ENCODE measurements around the gene P2RY11.
A peak's percentile ranks its signal among the peaks of the same experiment; 100 is the strongest.

The P2RY11 gene

DNA sequence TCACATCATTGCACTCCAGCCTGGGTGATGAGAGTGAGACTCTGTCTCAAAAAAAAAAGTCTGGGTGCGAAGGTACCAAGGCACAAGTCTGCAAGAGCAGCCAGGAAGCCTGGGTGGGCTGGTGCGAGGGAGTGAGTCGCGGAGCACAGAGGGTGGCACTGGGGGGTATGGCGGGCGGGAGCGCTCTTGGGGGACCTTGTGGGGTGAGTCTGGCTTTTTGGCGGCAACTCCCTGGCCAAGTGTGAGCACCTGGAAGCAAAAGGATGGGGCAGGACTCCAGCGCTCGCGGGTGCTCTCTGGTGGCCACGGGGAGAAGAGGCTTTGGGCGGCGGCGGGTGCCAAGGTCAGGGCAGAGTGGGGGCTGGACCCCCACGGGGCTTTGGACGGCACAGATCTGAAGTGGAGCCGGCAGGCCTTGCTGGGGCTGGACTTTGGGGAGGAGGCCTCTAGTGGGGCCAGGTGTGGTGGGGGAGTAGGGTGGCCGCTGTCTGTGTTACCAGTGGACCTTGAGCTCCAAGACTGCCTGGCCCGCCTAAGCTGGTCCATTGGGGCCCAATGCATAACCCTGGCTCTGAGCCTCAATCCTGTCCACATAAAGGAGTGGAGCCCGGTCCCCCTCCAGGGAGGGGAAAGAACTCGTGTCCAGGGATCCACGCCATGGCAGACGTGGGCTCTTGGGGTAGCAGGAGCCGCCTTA is 1.6 kb downstream of the P2RY11 start:
- no peak overlapping the region for H3K27ac ChIP-seq
- DNase-seq (ENCODE audit: low read depth, low spot score), result no peak

DNA sequence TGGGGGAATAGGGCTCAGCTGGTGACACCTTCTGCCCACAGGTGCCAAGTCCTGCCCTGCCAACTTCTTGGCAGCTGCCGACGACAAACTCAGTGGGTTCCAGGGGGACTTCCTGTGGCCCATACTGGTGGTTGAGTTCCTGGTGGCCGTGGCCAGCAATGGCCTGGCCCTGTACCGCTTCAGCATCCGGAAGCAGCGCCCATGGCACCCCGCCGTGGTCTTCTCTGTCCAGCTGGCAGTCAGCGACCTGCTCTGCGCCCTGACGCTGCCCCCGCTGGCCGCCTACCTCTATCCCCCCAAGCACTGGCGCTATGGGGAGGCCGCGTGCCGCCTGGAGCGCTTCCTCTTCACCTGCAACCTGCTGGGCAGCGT is 2.1 kb downstream of the P2RY11 start:
- no peak for DNase-seq (ENCODE audit: low read depth, low spot score)
- no peak overlapping the region for H3K27ac ChIP-seq

DNA sequence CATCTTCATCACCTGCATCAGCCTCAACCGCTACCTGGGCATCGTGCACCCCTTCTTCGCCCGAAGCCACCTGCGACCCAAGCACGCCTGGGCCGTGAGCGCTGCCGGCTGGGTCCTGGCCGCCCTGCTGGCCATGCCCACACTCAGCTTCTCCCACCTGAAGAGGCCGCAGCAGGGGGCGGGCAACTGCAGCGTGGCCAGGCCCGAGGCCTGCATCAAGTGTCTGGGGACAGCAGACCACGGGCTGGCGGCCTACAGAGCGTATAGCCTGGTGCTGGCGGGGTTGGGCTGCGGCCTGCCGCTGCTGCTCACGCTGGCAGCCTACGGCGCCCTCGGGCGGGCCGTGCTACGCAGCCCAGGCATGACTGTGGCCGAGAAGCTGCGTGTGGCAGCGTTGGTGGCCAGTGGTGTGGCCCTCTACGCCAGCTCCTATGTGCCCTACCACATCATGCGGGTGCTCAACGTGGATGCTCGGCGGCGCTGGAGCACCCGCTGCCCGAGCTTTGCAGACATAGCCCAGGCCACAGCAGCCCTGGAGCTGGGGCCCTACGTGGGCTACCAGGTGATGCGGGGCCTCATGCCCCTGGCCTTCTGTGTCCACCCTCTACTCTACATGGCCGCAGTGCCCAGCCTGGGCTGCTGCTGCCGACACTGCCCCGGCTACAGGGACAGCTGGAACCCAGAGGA is 2.6 kb downstream of the P2RY11 start:
- no peak overlapping the region for H3K27ac ChIP-seq
- no peak for DNase-seq (ENCODE audit: low read depth, low spot score)

- DNase-seq (ENCODE audit: low read depth, low spot score), result no peak
- no peak overlapping the region for H3K27ac ChIP-seq
Measured at GRCh38 chr19:10114651-10115391, 3.3 kb downstream of the P2RY11 start.

GRCh38 chr19:10115392-10116084 is 4.0 kb downstream of the P2RY11 start:
- no peak for DNase-seq (ENCODE audit: low read depth, low spot score)
- H3K27ac ChIP-seq, result no peak overlapping the region

DNA sequence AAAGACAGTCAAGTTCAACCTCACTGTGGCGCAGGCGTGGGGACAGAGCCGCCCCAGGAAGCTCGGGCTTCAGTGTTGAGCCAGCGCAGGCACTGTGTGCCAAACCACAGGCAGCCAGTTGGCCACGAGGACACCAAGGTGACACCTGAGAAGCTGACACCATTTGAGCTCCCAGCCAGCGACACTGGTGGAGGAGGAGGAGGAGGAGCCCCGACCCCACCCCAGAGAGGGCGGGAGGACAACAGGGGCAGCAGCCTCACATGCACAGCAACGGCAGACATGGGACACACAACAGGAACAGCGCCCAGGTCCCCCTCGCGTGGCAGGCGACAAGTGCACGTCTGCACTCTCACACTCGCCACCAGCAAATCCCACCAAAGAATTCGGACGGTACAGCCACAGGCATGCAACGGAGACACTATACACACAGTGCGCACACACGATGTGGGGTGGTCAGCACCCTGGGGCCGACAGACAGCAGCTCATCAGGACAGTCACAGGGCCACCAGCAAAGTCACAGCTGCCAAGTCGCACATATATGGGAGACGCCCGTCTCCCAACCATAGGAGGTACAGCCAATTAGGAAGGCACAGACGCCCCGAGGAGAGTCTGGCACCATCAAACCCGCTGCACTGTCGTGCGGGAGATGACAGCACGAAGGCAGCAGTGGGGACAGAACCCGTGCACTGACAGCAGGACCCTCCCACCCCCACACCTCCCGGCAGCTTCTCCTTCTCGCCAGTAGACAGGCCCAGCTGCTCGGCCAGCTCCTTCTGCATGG is 4.8 kb downstream of the P2RY11 start:
- no peak overlapping the region for H3K27ac ChIP-seq
- DNase-seq (ENCODE audit: low read depth, low spot score), result no peak

DNA sequence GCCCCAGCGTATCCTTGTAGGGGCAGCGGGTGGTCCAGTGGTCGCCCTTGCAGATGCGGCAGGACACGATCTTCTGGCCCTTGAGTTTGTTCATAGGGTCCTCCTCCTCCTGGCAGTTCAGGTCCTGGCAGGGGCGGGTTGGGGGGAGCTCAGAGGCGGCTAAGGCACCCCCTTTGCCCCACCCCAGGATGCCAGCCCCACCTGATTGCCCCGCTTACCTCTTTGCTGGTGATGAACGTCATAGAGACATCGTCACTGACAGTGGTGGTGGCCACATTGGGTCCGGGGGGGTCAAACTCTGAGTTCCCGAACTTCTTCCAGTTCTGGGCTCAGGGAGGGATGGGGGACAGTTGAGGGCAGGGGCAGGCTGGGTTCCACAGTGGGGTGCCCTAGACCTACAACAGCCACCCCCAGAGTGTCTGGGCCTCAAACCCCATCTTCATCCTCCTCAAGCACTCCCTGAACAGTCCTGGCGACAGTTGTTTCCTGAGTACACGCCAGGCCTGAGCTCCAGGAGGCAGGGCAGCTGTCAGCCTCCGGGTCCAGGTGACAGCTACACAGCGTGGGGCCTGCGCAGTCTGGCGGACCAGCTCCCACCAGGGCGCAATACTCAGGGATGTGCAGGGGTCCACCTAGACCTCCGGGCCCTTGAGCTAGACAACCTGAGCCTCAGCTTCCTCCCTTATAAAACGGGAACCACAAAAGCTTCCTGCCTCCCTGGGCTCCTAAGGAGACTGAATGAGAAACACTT is 5.5 kb downstream of the P2RY11 start:
- no peak for DNase-seq (ENCODE audit: low read depth, low spot score)
- no peak overlapping the region for H3K27ac ChIP-seq

DNA sequence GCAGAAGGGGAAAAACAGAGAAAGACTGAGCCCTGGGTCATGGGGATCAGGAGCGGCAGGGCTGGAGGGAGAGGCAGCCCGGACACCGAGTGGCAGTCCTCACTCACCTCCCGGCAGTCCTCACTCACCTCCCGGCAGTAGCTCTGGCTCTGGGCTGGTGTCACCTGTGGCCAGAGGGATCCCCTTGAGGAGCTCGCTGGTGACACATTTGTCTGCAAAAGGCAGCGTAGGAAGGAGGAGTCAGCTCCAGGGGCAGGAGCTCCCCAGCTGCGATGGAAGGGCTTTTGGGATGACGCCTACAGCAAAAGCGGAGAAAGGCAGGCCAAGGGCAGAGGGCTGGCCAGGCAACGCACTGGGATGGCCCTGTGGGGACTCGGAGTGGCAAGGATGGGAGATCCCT is 7.5 kb downstream of the P2RY11 start:
- DNase-seq (ENCODE audit: low read depth, low spot score), result no peak
- H3K27ac ChIP-seq, result peak overlapping the region; percentile 80

DNA sequence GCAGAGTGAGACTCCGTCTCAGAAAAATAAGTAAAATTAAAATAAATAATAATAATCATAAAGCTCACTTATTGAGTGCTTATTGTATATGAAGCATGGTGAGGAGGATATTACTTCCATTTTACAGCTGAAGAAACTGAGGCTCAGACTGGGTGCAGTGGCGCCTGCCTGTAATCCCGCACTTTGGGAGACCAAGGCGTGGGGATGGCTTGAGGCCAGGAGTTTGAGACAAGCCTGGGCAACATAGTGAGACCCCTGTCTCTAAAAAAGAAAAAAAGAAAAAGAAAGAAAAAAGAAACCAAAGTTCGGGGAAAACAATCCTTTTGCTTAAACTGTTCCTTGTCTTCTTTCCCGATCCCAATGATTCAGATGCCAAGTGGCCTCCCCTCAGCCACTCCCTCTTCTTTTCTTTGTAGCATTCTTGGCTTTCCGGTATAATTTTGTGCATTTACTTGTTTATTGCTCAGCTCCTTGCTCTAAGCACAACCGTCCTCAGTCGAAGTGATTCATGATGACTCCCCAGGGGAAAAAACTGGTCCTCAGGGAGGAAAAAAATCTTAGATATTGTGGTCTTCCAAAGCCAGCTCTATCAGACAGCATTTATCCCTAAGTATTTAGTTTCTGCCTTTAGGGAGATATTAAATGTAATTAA is 9.2 kb downstream of the P2RY11 start:
- DNase-seq (ENCODE audit: low read depth, low spot score), result peak; percentile 48
- H3K27ac ChIP-seq, result peak overlapping the region; percentile 80

- no peak overlapping the region for H3K27ac ChIP-seq
- DNase-seq (ENCODE audit: low read depth, low spot score), result no peak
Measured at GRCh38 chr19:10122045-10122444, 10.6 kb downstream of the P2RY11 start.

- DNase-seq (ENCODE audit: low read depth, low spot score), result no peak
- H3K27ac ChIP-seq, result no peak overlapping the region
Measured at GRCh38 chr19:10124429-10124828, 12.9 kb downstream of the P2RY11 start.

DNA sequence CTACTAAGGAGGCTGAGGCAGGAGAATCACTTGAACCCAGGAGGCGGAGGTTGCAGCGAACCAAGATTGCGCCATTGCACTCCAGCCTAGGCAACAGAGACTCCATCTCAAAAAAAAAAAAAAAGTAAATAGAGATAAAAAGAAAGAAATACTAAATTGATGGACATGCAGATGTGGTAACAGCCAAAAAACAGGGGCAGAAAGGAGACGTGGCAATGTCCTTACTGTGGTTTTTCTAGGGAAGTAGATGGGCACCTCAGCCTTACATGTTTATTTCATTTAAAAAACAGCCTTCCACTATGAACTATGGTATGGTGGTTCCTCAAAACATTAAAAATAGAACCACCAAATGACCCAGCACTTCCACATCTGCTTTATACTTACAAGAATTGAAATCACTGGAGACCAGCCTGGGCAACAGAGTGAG is 14.7 kb downstream of the P2RY11 start:
- no peak overlapping the region for H3K27ac ChIP-seq
- DNase-seq (ENCODE audit: low read depth, low spot score), result no peak

DNA sequence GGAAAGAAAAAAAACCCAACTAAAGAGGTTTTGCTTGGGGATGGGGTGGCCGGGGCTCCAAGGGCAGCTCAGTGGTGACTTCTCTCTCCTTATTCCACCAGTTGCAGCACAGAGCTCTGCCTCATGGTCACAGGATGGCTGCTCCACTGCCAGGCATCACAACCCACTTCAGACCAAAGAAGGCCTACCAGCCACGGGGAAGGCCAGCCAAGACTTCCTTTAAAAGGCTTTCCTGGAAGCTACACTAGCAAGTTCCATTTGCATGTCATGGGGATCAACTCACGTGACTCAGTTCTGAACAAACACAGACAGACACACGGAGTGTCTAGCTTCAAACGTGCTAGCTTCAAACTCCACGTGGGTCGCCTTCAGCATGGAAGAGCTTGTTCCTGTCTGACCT is 21.4 kb downstream of the P2RY11 start:
- no peak for DNase-seq (ENCODE audit: low read depth, low spot score)
- no peak overlapping the region for H3K27ac ChIP-seq

DNA sequence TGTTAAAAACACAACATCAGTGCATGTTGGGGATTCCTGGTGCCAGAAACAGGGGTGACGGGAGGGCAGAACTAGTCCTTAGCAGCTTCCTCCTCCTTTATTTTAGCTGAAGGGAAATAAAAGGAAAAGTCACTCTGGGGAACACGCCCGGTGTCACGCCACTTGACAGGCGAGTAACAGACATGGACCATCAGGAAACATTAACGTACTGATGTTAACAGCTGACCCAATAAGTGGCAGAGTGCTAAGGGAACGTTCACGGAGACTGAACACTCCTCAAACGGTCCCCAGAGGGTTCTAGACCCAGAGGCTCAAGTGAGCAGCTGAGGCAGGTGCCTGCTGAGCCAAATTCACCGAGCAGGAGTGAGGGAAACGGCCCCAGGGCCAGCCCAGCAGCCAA is 22.1 kb downstream of the P2RY11 start:
- DNase-seq (ENCODE audit: low read depth, low spot score), result no peak
- no peak overlapping the region for H3K27ac ChIP-seq

GRCh38 chr19:10134040-10134439 is 22.5 kb downstream of the P2RY11 start:
- DNase-seq (ENCODE audit: low read depth, low spot score), result no peak
- no peak overlapping the region for H3K27ac ChIP-seq

DNA sequence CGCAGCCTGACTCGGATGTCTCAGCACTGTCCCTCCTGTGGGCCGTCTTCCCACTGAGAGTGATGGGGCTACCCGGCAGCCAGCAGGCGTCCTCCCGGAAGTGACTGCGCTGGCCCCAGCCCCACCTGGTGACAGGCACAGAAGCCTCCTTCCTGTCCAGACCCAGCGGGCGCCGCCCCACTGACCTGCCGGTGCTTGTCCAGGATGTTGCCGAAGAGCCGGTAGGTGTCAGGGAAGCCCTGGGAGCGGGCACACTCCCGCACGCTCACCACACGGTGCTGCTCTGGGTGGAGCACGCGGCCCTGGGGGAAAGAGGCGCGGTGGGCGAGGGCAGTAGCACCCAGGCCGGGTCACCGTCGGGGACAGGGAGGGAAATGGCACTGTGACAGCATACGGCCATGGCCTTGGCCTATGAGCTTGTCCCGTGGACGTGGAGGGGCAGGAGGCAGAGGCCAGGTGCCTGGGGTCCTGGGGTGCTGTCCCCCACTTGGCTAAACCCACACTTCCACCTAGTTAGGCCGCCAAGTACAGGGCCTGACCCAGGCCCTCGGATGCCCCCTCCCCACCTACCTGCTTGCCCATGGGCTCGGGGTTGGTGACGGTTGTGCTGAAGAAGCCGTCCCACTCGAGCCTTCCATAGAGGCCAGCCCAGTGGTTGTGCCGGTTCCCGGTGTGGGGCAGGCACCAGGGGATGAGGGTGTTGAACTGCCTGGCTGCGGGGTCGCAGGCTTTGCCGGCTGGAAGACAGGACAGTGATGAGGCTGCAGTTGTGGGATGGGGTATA is 24.2 kb downstream of the P2RY11 start:
- no peak for DNase-seq (ENCODE audit: low read depth, low spot score)
- peak overlapping the region; percentile 57 for H3K27ac ChIP-seq

DNA sequence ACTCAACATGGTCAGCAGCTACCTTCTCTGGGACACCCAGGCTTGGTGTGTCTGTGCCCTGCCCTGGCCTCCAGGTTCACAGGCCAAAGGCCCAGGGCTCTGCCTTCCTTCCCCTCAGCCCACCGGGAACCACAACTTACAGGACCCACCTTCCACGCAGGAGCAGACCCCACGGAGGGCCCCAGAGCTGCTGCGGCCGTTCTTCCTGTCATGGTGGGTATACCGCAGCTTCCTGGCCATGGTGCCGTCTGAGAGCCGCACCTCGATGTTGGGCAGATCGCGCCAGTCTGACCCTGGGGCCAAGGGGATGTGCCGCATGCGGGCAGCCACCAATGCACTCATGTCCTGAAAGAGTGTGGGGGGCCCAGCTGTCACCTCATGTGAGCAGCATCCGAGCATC is 25.4 kb downstream of the P2RY11 start:
- no peak for DNase-seq (ENCODE audit: low read depth, low spot score)
- no peak overlapping the region for H3K27ac ChIP-seq
